Measurements from ENCODE around the gene TBX19.

The TBX19 gene

DNA sequence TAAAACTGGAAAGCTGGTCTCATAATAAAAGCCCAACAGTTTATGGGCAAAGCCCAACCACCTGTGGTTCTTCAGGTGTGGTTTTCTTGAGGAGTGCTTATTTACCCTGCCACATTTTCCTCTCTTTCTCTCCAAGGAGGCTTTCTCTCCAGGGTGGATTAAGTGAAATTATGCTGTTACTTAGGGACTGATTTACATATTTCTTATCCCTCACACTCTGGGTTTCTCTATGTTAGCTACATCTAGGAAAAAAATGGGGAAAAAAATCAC is 4.8 kb downstream of the TBX19 start:
- DNase-seq: no peak

- no peak for DNase-seq
These were observed 5.6 kb downstream of the TBX19 start for GRCh38 chr1:168285971-168286927.

- DNase-seq: no peak
These were observed 6.6 kb downstream of the TBX19 start for GRCh38 chr1:168287237-168287664.

GRCh38 chr1:168288311-168289052 is 7.8 kb downstream of the TBX19 start:
- no peak for DNase-seq

GRCh38 chr1:168291222-168291837 is 10.7 kb downstream of the TBX19 start:
- no peak for DNase-seq

GRCh38 chr1:168293356-168293755 is 12.7 kb downstream of the TBX19 start:
- no peak for DNase-seq

GRCh38 chr1:168295411-168296114 is 14.9 kb downstream of the TBX19 start:
- DNase-seq: no peak

DNA sequence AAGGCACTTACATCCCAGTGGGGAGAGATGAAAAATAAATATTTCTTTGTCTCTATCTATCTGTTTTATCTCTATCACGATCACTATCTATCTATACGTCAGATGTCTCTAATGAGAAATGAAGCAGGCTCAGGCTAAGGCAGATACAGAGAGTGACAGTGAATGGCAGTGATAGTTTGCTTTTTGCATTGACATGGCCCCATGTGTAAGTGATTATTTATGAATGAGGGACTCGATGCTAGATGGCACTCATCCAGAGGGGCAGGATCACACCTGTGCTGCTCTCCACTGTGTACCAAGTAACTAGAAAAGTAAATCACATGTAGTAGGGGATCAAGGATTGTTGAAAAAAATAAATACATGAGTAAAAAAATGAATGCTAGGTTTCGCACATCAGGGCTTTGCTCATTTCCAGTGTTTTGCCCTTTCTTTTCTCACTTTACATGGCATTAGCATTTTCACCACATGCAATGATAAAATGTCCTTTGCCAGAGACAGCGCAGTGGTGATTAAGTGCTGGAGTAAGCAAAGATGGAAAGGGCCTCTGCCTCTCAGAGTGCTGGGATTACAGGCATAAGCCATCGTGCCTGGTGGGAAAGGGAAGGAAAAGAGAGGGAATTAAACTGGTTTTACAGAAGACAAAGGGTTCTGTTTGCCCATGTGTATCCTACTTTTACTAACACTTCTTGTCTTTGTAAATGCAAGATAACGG is 16.5 kb downstream of the TBX19 start:
- no peak for DNase-seq

DNA sequence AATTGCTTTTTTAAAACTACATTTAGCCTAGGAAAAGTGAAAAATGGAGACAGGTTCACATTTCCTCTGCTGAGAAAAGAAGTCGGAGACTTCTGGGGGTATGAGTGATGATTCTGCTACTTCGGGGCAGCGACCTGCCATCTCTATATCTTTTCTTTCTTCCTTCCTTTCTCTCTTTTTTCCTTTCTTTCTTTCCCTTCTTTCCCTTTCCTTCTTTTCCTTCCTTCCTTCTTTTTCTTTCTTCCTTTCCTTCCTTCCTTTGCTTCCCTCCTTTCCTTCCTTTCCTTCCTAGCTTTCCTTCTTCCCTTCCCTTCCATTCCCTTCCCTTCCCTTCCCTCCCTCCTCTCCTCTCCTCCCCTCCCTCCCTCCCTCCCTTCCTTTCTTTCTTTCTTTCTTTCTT is 17.8 kb downstream of the TBX19 start:
- DNase-seq: no peak

- no peak for DNase-seq
These were observed 19.9 kb downstream of the TBX19 start for GRCh38 chr1:168300626-168301025.

GRCh38 chr1:168301664-168302320 is 21.1 kb downstream of the TBX19 start:
- no peak for DNase-seq

DNA sequence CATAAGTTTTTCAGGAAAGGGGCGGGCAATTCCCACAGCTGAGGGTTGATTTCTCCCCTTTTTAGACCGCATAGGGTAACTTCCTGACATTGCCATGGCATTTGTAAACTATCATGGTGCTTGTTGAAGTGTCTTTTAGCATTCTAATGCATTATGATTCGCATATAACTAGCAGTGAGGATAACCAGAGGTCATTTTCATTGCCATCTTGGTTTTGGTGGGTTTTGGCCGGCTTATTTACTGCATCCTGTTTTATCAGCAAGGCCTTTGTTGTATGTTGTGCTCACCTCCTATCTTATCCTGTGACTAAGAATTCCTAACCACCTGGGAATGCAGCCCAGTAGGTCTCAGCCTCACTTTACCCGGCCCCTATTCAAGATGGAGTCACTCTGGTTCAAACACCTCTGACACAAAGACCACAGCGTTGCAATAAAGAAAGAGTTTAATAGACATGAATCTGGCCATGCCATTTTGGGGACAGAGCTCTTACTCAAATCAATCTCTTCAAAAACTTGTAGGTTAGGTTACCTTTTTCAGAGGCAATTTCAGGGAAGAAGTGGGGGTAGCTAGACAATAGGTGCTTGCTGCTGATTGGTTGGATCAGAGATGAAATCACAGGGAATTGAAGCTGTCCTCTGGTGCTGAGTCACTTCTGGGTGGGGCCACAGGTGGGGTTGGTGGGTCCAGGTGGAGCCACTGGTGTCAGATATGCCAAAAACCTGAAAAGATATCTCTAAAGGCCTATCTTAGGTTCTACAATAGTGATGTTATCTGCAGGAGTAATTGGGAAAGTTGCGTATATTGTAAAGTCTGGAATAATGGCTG is 23.3 kb downstream of the TBX19 start:
- no peak for DNase-seq

DNA sequence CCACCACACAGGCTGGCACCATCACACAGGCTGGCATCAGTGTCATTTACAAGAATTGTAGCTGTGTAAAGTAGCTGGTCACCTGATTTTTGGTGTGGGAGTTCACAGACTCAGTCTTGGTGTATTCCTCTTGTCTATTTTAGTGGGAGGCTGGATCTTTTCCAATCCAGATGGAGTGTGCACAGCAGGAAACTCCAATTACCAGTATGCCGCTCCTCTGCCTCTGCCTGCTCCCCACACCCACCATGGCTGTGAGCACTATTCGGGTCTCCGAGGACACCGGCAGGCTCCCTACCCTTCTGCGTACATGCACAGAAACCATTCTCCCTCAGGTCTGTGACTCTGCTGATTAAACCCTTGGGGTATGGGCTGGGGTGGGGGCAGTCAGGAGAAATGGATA is 24.2 kb downstream of the TBX19 start:
- no peak for DNase-seq

GRCh38 chr1:168312718-168313604 is 32.3 kb downstream of the TBX19 start:
- DNase-seq: no peak

DNA sequence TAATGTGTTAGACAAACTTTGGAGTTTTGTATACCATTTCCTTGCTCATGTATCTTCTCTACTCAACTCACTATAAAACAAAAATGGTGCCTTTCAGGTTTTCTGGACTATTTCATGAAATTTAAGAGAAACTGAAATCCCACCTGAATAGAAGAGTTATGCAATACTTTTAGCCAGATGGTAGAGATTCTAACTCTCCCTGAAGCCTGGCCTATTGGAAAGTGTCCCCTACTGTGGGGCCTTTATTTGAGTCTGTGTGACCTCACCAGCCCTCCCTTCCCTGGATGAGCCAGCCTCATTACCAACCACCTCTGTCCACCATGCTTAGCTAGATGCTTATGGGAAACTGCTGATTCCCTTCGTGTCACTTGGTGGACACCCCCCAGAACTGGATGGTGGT is 35.5 kb downstream of the TBX19 start:
- no peak for DNase-seq

- DNase-seq: no peak
These were observed 36.6 kb downstream of the TBX19 start for GRCh38 chr1:168317309-168317708.

DNA sequence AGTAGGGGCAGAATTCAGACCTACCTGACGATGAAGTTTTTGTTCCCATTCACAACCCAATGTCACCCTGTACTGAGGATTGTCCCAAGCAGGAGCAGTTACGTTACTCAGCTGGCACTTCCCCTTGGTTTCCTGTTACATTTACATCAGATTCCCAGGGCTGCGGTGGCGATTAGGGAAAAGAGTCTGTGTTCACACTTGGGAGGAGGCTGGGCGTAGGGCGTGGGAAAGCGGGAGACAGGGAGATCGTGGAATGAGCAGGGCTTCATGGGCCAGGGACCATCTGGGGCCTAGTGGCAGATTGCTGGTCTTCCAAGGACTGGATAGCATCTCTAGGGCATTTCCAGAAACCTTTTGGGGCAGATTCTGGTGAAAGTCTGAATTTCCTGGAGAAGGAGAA is 39.0 kb downstream of the TBX19 start:
- no peak for DNase-seq

- no peak for DNase-seq
These were observed 39.5 kb downstream of the TBX19 start for GRCh38 chr1:168320149-168320548.

GRCh38 chr1:168320800-168321450 is 40.2 kb downstream of the TBX19 start:
- DNase-seq: peak; percentile 38

All from stimulated activated CD4-positive, alpha-beta T cell treated with anti-CD3 and anti-CD28 coated beads, Interleukin-1b, Interleukin-23, amount 100 ng/mL, for 48 hours (primary cell).